RWPE1 (cell line): ENCODE data around the gene CYP2S1.
A peak's percentile ranks its signal among the peaks of the same experiment; 100 is the strongest.
"Not testable (repeated sequence)": the region's sequence is repeated elsewhere in the genome, so short reads cannot be mapped to it uniquely, and the experiment has no call there.

ENCODE experiments used
- CTCF ChIA-PET: fragments of 350-600 bp; sonication (Branson Sonifier 250); formaldehyde crosslinking; extraction: SDS; loops from one replicate; lab custom pipeline; 2021; lab: Yijun Ruan, JAX
- POLR2A ChIA-PET: fragments of 400-600 bp; formaldehyde crosslinking; extraction: SDS; loops from one replicate; lab custom pipeline; 2020; ENCODE audit warnings: antibody characterized with exemption; ENCODE audit not compliant: low non-redundant PET; lab: Yijun Ruan, JAX
- DNase-seq: peaks from one replicate; pipeline ENCODE4 v3.0.0; 2012; ENCODE audit warnings: low spot score
- H3K27ac ChIP-seq: fragments of 450-650 bp; 2 replicates; pipeline ENCODE4 v1.5.1; 2017
- TF ChIP-seq, protein P1 (sequence below): fragments of 450-650 bp; conservative IDR thresholded peaks from 2 replicates; pipeline ENCODE4 v1.5.1; 2017; ENCODE audit warnings: low read depth, mild to moderate bottlenecking

Gene CYP2S1

GRCh38 chr19:41192574-41193429 lies at the start of gene CYP2S1:
TSS of gene CYP2S1 (plus strand) at chr19:41193219. CDS start at chr19:41193265, 46 bp downstream.
- ChIA-PET POLR2A (no interaction called here), CTCF (no interaction called here)
- peak; percentile 59 for DNase-seq
- TF ChIP-seq, protein P1, sequence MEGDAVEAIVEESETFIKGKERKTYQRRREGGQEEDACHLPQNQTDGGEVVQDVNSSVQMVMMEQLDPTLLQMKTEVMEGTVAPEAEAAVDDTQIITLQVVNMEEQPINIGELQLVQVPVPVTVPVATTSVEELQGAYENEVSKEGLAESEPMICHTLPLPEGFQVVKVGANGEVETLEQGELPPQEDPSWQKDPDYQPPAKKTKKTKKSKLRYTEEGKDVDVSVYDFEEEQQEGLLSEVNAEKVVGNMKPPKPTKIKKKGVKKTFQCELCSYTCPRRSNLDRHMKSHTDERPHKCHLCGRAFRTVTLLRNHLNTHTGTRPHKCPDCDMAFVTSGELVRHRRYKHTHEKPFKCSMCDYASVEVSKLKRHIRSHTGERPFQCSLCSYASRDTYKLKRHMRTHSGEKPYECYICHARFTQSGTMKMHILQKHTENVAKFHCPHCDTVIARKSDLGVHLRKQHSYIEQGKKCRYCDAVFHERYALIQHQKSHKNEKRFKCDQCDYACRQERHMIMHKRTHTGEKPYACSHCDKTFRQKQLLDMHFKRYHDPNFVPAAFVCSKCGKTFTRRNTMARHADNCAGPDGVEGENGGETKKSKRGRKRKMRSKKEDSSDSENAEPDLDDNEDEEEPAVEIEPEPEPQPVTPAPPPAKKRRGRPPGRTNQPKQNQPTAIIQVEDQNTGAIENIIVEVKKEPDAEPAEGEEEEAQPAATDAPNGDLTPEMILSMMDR = no peak
- H3K27ac ChIP-seq = no peak within 1 kb of the TSS

DNA sequence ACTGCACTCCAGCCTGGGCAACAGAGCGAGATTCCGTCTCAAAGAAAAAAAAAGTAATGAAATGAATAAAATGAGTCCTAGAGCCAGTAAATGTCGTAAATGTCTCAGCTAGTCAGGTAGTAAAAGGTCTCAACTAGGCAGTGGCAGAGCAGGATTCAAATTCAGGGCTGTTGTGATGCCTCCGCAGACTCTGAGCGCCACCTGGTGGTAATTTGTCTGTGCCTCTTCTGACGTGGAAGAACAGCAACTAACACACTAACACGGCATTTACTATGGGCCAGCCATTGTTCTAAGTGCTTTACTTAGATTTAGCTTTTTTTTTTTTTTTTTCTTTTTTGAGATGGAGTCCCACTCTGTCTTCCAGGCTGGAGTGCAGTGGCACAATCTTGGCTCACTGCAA lies 48.6 kb upstream of the CYP2S1 start:
- POLR2A ChIA-PET = interaction anchor here (0.6 kb wide), 2 partner anchors 117 to 392 kb away, joined by 4 read pairs; no protein-coding TSS in a partner anchor
- peak; percentile 51 for DNase-seq
- CTCF ChIA-PET = interaction anchor here (0.6 to 1.9 kb wide), 17 partner anchors 17 to 623 kb away, joined by 3 to 11 read pairs (median 4); no protein-coding TSS in a partner anchor
- H3K27ac ChIP-seq = no peak overlapping the region
- TF ChIP-seq, protein P1 = peak; percentile 90

DNA sequence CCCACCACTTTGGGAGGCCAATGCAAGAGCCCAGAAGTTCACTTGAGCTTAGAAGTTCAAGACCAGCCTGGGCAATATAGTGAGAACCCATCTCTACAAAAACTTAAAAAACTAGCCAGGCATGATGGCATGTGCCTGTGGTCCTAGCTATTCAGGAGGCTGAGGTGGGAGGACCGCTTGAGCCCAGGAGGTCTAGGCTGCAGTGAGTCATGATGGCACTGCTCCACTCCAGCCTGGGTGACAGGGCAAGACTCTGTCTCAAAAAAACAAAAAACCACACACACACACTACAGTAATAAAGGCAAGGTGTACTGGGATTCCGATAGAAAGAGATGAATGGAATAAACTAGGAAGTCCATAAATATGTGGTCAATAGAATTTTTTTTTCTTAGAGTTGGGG lies 43.2 kb upstream of the CYP2S1 start:
- ChIA-PET POLR2A (no interaction called here), CTCF (no interaction called here)
- TF ChIP-seq, protein P1 = no peak
- H3K27ac ChIP-seq = no peak overlapping the region
- DNase-seq = no peak

GRCh38 chr19:41150986-41151385 lies 42.0 kb upstream of the CYP2S1 start:
- H3K27ac ChIP-seq, POLR2A ChIA-PET, DNase-seq, CTCF ChIA-PET: not testable (repeated sequence)

DNA sequence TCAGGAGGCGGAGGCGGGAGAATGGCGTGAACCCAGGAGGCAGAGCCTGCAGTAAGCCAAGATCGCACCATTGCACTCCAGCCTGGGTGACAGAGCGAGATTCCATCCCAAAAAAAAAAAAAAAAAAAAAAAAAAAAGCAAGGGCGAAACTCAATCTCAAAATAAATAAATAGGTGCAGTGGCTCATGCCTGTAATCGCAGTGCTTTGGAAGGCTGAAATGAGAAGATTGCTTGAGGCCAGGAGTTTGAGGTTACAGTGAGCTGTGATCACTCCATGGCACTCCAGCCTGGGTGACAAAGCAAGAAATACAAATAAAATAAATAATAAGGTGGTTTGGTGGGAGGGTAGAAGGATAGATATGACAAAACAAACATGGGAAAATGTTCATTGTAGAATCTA lies 39.0 kb upstream of the CYP2S1 start:
- TF ChIP-seq, protein P1 = no peak
- H3K27ac ChIP-seq = no peak overlapping the region
- CTCF ChIA-PET = interaction anchor here (0.6 kb wide), 1 partner anchor 496 kb away, joined by 3 read pairs; no protein-coding TSS in a partner anchor
- POLR2A ChIA-PET = no interaction called here
- no peak for DNase-seq

DNA sequence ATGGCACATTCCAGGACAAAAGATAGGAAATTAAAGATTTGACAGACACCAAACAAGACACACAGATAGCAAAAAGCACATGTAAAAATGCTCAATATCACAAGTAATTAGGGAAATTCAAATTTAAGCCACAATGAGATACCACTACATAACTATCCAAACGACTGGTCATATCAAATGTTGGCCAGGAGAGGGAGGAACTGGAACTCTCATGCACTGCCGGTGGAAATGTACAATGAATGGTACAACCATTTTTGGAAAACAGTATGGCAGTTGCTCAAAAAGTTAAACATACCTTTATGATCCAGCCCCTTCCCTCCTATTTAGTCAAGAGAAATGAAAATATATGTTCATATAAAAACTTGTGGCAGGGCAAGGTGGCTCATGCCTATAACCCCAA lies 36.8 kb upstream of the CYP2S1 start:
- TF ChIP-seq, protein P1 = no peak
- ChIA-PET CTCF (interaction anchor here (0.7 kb wide), 1 partner anchor 412 kb away, joined by 3 read pairs; no protein-coding TSS in a partner anchor), POLR2A (no interaction called here)
- H3K27ac ChIP-seq = no peak overlapping the region
- DNase-seq = no peak

DNA sequence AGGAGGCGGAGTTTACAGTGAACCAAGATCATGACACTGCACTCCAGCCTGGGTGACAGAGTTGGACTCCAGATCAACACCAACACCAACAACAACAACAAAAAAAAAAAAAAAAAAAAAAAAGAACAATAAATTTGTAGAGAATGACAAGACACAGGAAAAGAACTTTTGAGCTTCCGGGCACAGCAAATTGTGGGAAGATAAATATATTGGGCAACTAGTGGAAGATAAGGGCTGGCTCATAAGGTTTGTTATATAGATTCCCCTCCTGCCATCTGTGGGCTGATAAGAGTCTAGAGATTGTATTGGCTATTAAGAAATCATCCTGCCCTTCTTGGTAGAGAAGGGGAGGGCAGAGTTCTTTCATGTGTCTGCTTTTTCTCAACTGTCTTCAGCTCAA lies 33.1 kb upstream of the CYP2S1 start:
- ChIA-PET CTCF (no interaction called here), POLR2A (no interaction called here)
- H3K27ac ChIP-seq = no peak overlapping the region
- no peak for DNase-seq
- TF ChIP-seq, protein P1 = no peak
